IPS-18c (cell line): ENCODE measurements around the gene SH3BGRL3.
A peak's percentile ranks its signal among the peaks of the same experiment; 100 is the strongest.

Experiments
- H3K4me3 ChIP-seq: 2 replicates; pipeline ENCODE4 v1.7.0; 2013; ENCODE audit warnings: low read depth, mild to moderate bottlenecking, low read length, moderate library complexity; ENCODE audit not compliant: insufficient read depth
- H3K9me3 ChIP-seq: one replicate; pipeline ENCODE4 v1.6.1; 2013; ENCODE audit warnings: mild to moderate bottlenecking, low read length, moderate library complexity; ENCODE audit not compliant: control insufficient read depth, insufficient read depth

SH3BGRL3 gene

DNA sequence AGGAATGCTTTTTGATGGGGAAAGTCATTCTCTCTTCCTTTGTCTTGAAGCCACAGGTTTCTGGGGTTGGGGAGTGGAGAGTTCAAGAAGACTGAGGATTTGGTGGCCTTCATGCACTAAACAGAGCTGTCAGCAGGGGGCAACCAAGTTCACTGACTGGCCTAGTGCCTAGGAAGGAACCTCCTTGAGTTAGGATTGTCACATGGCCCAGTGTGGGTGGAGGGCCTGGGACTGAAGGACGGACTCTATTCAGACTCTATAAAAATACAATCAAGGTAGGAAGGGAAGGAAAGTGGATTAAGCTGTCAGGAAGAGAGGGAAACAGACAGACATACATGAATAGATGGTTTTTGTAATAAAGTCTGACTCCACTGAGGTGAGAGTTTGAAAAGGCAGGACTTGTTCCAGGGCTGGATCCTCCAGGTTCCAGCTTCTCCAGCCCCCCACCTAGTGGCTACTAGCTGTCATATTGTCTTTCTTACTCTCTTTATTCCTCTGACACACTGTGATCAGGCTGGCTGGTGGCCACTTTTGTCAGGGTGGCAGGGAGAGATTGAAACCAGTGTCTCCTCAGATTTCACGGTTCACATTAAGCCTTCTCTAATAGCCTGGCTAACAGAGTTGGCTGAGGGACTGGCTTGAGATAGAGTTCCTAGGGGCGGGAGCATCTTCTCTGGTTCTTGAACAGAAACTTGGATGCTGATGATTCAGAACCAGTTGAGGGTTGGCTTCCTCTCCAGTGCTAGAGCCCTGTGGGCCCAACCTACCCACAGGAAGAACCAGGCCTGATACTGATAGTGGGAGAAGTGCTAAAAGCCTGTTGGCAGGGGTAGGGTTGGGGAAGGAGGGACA lies 4.1 kb upstream of the SH3BGRL3 start:
- no peaks in the 10 kb centered on the region for H3K9me3 ChIP-seq
- no peak overlapping the region for H3K4me3 ChIP-seq

DNA sequence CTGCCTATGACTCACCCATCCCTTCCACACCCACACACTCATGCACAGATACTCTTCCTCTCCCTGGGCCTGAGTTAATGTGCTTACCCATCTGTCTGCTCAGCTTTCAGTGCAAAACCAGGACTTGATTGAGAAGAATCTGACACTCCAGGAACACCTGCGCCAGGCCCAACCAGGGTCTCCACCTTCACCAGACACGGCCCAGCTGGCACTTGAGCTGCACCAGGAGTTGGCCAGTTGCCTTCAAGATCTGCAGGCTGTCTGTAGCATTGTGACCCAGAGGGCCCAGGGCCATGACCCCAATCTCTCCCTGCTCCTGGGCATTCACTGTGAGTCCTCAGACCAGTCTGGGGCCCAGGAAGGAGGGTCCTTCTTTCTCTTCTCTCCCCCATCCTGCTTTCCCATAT lies 3.5 kb upstream of the SH3BGRL3 start:
- H3K4me3 ChIP-seq, result no peak overlapping the region
- no peaks in the 10 kb centered on the region for H3K9me3 ChIP-seq

DNA sequence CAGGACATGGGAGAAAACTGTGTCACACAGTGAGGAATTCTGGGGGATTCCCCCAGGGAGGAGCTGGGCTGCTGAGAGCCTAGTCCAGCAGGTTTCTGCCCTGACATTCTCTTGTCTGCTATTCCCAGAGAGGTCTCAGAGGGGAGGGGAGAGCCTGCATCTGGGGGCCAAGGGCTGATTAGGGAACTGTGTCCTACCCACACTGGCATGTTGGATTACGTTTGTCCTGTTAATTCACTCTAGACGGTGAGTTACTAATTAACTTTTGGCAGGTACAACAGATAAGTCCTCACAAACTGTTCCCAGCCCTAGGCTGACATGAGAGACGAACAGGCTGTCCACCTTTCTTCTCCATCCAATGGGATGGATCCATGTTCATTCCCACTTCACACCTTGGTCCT lies 2.6 kb upstream of the SH3BGRL3 start:
- Histone ChIP-seq H3K4me3 (no peak overlapping the region), H3K9me3 (no peaks in the 10 kb centered on the region)

DNA sequence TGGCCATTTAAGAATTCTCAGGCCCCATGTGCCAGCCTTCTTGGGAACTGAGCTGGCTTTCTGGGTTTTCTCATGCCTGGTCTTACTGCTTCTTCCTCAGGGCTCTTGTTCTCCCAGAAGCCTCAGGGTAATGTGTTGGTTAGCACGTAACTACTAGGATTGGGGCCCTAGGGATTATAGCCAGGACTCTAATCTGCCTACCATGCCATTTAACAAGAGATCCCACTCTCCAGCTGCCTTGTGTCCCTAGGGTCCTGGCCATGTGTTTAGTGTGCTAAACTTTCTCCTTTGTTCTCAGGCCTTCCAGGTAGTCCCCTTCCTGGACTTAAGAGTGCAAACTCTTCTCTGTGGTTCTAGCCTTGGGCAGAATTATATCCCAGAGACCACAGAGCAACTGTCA lies 2.2 kb upstream of the SH3BGRL3 start:
- no peak overlapping the region for H3K4me3 ChIP-seq
- no peaks in the 10 kb centered on the region for H3K9me3 ChIP-seq

DNA sequence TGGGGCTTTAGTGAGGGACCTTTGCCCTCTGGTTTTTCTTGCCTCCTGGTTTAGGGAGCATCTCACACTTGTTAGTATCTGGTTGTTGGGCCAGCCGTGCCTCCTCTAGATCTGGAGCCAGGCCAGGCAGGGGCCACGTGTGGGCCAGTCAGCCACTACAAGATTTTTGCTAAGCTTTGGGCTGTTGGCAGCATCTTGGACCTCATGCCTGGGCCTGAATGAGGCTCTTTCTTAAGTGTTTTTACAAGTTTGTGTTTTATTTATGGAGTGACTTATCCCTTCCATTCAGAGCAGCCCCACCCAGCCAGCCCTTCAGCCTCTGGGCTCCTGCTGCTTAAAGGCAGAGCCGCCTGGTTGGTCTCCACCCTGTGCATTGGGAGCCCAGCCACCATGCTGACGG lies 1.6 kb upstream of the SH3BGRL3 start:
- Histone ChIP-seq H3K9me3 (no peaks in the 10 kb centered on the region), H3K4me3 (no peak overlapping the region)

DNA sequence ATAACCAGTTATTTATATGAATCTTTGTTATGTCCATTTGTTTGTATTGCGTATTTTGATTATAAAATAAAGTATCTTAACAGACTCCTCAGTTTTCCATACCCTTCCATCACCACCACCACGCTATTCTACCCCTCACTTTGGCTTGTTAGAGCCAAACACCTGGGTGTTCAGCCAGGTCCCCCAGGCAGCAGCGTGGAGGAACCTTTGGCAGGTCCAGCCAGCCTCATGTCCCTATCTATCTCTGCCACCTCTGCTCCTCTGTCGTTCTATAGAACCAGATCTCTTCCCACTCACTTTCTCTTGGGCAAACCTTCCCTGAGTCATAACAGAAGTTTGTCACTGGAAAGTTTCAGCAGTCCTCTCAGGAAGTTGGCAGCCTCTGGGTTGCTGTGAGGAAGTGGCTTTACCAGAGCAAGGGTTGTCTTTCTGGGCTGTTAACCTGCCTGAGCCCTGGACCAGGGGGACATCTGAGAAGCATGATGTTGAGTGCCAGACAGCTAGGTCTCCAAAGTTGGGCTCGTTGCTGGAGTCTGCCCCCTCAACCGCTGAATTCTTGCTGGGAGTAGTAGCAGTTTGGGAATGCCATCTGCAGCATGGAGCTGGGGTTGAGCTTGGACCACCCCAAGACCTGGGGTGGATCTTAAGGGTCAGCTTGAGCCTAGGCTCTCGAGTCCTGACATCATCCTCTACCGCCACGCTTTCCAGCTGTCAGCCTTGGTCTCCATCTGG lies 996 bp upstream of the SH3BGRL3 start:
- H3K4me3 ChIP-seq, result peak overlapping the region; percentile 69
- H3K9me3 ChIP-seq, result no peaks in the 10 kb centered on the region

DNA sequence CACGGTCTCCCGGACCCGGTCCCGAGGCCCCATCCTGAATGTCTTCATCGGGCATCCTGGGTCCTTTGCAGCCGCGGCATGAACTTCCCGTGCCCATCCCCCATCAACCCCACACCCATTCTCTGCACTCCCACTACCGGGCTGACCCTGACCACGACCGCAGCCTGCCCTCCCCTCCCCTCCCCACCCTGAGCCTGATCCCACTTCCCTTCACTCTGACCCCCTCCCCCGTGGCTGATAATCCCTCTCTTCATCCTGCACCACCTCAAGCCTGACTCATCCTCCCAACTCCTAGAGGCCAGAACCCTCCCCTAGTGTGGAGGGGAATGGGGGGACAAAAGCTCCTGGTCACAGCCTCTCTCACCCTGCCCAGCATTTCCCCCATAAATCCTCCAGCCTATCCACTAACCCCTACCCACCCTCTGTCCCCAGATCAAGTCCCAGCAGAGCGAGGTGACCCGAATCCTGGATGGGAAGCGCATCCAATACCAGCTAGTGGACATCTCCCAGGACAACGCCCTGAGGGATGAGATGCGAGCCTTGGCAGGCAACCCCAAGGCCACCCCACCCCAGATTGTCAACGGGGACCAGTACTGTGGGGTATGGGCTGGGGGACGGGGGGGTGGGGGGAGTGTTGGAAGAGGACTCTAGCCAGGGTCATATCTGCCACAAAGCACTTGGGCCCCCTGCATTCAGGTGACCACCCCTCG lies 602 bp downstream of the SH3BGRL3 start:
- Histone ChIP-seq H3K4me3 (peak overlapping the region; percentile 69), H3K9me3 (no peaks in the 10 kb centered on the region)

DNA sequence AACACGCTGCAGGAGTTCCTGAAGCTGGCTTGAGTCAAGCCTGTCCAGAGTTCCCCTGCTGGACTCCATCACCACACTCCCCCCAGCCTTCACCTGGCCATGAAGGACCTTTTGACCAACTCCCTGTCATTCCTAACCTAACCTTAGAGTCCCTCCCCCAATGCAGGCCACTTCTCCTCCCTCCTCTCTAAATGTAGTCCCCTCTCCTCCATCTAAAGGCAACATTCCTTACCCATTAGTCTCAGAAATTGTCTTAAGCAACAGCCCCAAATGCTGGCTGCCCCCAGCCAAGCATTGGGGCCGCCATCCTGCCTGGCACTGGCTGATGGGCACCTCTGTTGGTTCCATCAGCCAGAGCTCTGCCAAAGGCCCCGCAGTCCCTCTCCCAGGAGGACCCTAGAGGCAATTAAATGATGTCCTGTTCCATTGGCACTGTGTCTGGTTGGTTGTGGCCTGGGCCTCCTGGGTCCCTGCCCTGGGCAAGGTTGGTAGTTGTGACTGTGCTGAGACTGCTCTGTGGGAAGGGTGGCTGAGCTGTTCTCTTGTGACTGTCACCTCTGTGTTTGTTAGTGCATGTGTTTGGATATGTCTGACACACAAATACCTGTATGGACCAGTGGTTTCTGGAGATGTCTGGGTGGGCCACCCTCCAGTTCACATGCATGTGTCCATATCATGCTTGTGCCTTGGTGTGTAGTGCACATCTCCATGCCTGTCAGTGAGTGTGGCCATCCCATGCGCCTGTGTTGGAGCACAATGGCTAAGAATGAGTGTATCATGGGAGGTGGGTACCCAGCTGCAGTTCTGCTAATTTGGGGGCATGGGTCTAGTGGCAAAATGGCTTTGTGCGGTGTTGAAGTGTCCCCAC lies 1.4 kb downstream of the SH3BGRL3 start:
- no peaks in the 10 kb centered on the region for H3K9me3 ChIP-seq
- H3K4me3 ChIP-seq, result peak overlapping the region; percentile 40

DNA sequence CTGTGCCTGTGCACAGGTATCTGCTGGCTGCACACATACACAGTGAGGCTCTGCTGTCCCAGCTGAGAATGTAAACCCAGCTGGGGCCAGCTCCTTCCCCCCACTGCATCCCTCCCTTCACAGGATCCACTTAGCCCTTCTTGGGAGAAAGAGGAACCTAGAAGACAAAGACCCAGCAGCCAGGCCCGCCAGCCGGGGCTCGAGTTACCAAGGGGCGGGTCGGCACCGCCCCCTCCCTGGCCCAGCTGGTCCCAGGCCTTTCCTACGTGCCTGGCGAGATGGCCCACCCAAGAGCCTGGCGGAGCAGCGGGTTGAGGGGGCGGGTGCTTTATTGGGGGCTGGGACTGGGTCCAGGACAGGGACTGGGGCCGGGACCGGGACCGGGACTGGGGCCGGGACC lies 2.1 kb downstream of the SH3BGRL3 start:
- no peaks in the 10 kb centered on the region for H3K9me3 ChIP-seq
- peak overlapping the region; percentile 40 for H3K4me3 ChIP-seq

DNA sequence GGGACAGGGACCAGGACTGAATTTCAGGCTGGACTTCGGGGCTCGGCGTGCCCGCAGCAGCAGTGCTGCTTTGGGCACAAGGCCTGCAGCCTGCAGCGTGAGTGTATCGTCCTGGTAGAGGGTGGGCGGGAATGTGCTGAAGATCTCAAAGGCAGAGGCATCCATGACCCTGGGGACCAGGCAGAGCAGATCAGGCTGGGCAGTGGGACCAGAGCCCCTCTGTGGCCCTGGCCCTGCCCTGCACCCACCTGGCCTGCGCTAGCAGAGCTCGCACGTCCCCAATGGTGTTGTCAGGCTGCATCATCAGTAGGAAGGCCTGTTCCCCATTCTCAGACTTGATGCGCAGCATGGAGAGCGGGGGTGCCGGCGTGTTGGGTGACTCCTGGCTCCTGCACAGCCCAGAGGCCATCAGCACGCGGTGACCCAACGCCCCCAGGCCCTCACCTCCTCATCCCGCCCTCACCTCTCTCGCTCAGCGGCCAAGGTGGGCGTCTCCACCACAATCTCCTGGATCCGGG lies 2.6 kb downstream of the SH3BGRL3 start:
- Histone ChIP-seq H3K9me3 (no peaks in the 10 kb centered on the region), H3K4me3 (no peak overlapping the region; the same call in 1 of the 2 replicates)

DNA sequence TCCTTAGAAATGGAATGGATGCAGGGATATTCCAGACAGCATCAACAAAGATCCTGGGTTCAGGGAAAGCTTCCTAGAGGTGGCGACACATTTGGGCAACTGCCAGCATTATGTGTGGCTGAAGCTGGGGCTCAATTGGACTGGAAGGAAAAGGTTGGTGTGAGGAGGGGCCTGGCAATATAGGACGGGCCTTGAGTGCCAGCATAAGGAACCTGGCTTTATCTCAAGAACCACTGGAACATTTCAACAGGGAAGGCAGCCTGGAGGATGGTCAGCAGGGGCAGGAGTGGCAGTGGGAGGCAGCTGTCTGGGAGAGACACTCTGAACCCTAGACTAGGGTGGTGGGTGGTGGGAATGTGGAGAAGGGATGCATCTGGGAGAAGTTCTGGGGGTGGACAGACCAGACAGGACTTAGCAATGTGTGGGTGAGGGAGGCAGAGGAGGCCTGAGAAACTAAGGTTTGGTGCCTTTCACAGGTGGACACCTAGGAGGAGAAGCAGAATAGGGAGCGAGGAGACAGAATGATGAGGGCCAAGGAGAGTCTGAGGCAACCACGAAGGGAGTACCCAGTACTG lies 3.5 kb downstream of the SH3BGRL3 start:
- no peak overlapping the region for H3K4me3 ChIP-seq
- H3K9me3 ChIP-seq, result no peaks in the 10 kb centered on the region

DNA sequence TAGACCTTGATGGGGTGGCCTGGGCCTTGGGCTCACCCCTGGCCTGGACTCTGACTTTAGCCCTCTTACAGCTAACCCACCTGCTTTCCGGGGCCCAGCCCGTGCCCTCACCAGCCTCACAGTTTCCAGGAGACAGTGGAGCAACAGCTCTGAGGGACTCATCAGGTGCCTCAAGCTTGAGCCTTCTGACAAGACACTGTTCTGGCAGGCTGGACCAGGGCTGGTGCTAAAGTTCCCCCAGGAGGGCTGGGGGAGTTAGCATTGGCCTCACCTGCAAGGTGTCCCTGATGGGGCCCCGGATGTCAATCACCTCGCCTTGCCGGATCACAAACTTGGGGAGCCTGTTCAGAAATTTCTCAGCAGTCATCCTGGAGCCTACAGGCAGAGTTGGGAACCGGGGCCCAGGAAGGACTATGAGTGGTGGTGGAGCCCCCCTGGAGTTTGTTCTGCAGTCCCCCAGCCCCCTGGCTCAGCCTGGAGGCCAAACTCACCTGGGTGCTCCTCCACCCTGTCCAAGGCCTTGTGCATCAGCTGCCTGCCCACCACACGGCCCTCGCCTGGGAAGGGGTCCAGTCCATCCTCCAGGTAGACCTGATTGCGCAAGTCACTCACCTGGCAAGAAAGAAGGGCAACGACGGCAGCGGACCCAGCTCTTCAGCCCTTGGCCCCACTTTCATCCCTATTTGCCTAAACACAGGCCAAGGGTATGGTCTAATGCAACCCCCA lies 4.1 kb downstream of the SH3BGRL3 start:
- Histone ChIP-seq H3K9me3 (no peaks in the 10 kb centered on the region), H3K4me3 (no peak overlapping the region)

DNA sequence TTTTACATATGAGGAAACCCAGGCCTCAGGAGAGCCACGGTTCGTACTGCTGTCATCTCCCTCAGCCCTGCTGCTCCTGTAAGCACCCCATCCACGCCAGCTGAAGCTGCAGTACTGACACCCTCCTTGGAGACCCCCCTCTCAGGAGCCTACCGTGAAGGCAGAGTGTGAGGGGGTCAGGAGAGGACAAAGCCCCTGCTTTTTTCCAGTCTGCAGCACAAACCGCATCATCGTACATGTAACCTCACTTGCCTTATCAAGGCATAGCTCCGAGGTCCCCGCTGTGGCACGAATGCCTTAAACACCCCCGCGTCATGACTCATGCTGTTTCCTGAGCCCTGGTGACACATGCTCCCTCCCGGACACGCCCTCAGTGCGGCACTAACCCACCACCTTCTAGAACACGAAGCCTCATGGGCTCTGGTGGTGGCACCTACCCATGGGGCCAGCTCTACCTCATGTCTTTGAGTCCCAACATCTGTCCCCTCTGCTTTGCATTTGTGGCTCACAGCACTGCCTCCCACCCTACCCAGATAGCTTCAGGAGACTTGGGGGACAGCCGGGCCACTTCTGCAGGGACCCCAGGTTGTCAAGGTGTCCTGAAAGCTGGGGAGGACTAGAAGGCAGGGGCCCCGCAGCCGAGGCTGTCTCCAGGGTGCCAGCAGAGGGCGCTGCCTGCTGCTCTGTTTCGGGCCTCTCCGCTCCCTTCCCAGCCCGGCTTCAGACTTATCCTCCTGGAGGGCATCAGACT lies 4.9 kb downstream of the SH3BGRL3 start:
- no peaks in the 10 kb centered on the region for H3K9me3 ChIP-seq
- no peak overlapping the region for H3K4me3 ChIP-seq

DNA sequence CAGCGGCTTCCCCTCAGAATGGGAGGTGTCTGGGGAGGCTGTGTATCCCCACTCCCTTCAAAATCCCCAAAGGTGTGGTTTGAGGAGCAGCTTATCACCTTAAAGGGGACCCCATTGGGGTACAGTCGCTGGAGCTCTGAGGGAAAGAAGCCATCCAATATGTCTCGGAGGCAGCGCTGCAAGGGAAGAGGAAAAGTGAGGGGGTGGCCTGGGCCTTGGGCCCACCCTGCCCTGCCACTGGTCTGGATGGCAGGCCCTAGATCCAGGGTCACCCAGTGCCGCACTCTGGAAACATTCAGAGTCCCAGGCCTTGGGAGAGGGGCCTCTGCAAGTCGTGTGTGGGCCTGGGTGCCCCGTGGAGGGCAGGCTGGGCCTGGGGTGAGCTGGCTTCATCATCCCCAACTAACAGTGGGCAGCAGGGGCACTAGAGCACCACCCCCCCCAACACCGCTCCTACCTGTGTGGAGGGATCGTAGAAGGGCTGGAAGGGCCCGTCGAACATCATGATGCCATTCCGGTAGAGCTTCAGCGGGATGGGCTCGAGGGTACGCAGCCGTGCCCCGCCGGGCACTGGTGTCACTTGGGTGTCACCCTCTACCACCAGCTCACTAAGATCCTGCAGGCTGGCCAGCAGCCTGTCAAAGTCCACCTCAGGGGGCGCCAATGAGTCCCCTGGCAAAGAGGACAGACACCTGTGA lies 5.6 kb downstream of the SH3BGRL3 start:
- Histone ChIP-seq H3K9me3 (no peaks in the 10 kb centered on the region), H3K4me3 (no peak overlapping the region)

DNA sequence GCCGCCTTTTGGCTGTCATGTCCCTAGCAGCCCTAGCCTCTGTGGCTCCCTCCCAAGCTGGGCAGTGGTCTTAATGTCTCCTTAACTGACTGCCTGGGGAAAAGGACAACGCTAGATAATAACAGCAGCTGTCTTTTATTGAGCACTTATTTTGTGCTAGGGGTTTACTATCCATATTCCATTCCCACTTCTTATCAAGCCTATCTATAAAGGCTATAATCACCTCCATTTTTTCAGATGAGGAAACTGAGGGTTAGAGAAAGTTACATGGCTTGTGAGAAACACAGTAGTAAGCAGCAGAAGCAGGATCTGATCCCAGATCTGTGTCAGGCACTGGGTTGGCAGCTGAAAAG lies 6.2 kb downstream of the SH3BGRL3 start:
- Histone ChIP-seq H3K4me3 (no peak overlapping the region), H3K9me3 (no peaks in the 10 kb centered on the region)
